Activated CD4-positive, CD25-positive, alpha-beta regulatory T cell treated with anti-CD3 and anti-CD28 coated beads, Interleukin-2, amount 50 U/mL, for 24 hours (primary cell): ENCODE results near the gene HMGN1.

ENCODE experiments used
- ATAC-seq, 2 donors: fragments of 150-1000 bp; cut with Tn5 transposase; one replicate each; pipeline ENCODE4 v1.10.0; 2021; ENCODE audit warnings: mild to moderate bottlenecking in 1 of 2, moderate library complexity in 1 of 2

HMGN1 gene

GRCh38 chr21:39367783-39368182 lies 18.9 kb upstream of the HMGN1 start:
- no peak for ATAC-seq

- no peak for ATAC-seq
These were observed 17.7 kb upstream of the HMGN1 start for GRCh38 chr21:39366563-39366962.

- ATAC-seq = no peak
These were observed 16.1 kb upstream of the HMGN1 start for GRCh38 chr21:39364949-39365348.

- ATAC-seq = no peak
These were observed 15.0 kb upstream of the HMGN1 start for GRCh38 chr21:39363607-39364555.

- no peak for ATAC-seq
These were observed 13.8 kb upstream of the HMGN1 start for GRCh38 chr21:39362733-39363132.

GRCh38 chr21:39359382-39359781 lies 10.5 kb upstream of the HMGN1 start:
- ATAC-seq = no peak

- no peak for ATAC-seq
These were observed 4.4 kb upstream of the HMGN1 start for GRCh38 chr21:39353295-39353694.

GRCh38 chr21:39350094-39351005 lies 1.5 kb upstream of the HMGN1 start:
- ATAC-seq = no peak

- ATAC-seq = peak; percentile 90 to 91
These were observed 564 bp upstream of the HMGN1 start for GRCh38 chr21:39349211-39350093.

GRCh38 chr21:39348040-39348354 lies 891 bp downstream of the HMGN1 start:
- no peak for ATAC-seq

GRCh38 chr21:39347537-39347936 lies 1.4 kb downstream of the HMGN1 start:
- ATAC-seq = no peak

GRCh38 chr21:39346671-39347331 lies 2.1 kb downstream of the HMGN1 start:
- ATAC-seq = no peak

- no peak for ATAC-seq
These were observed 2.7 kb downstream of the HMGN1 start for GRCh38 chr21:39346206-39346605.

- ATAC-seq = no peak
These were observed 3.4 kb downstream of the HMGN1 start for GRCh38 chr21:39345440-39345839.

- ATAC-seq = no peak
These were observed 4.0 kb downstream of the HMGN1 start for GRCh38 chr21:39344848-39345247.

GRCh38 chr21:39341249-39341923 lies 7.5 kb downstream of the HMGN1 start:
- ATAC-seq = no peak

GRCh38 chr21:39340687-39341086 lies 8.2 kb downstream of the HMGN1 start:
- no peak for ATAC-seq

GRCh38 chr21:39339231-39339630 lies 9.7 kb downstream of the HMGN1 start:
- ATAC-seq = no peak

- ATAC-seq = no peak
These were observed 12.4 kb downstream of the HMGN1 start for GRCh38 chr21:39336457-39337008.

GRCh38 chr21:39334611-39335010 lies 14.3 kb downstream of the HMGN1 start:
- no peak for ATAC-seq

GRCh38 chr21:39332175-39332574 lies 16.7 kb downstream of the HMGN1 start:
- ATAC-seq = no peak
